Stomach (tissue), 4 donors: ENCODE results near the gene TRIM33.

Source experiments
- CTCF ChIP-seq, 7 experiments: fragments of 450-650 bp in 4 of 7; fragments of 200-600 bp in 3 of 7; sonication (generic) in 3 of 7; IDR thresholded peaks; one replicate each; pipeline ENCODE4 v1.5.1; 2016 to 2019; ENCODE audit warnings: antibody characterized with exemption in 7 of 7, control low read depth in 2 of 7, mild to moderate bottlenecking in 1 of 7
- EP300 ChIP-seq: sonication (generic); formaldehyde crosslinking; IDR thresholded peaks from one replicate; pipeline ENCODE4 v1.6.1; 2017; ENCODE audit warnings: antibody characterized with exemption
- POLR2A ChIP-seq, 4 donors: fragments of 450-650 bp; IDR thresholded peaks; one replicate each; pipeline ENCODE4 v1.6.1; 2016; ENCODE audit warnings: antibody characterized with exemption in 4 of 4, control low read depth in 2 of 4, mild to moderate bottlenecking in 1 of 4, moderate library complexity in 1 of 4
- POLR2AphosphoS5 ChIP-seq, 3 donors: sonication (generic); formaldehyde crosslinking; IDR thresholded peaks; one replicate each; pipeline ENCODE4 v1.6.1; 2016; ENCODE audit warnings: antibody characterized with exemption in 3 of 3

GRCh38 chr1:114379987-114380386, 131.0 kb downstream of the TRIM33 start:
- TF ChIP-seq CTCF (IDR thresholded peaks at IDR 0.05) (no peak), POLR2AphosphoS5 (IDR thresholded peaks at IDR 0.05) (no peak), POLR2A (IDR thresholded peaks at IDR 0.05) (no peak), EP300 (no peak)
